ENCODE results near the gene SLC26A6. TPM values are rescaled to one million over a fixed set of nuclear protein-coding genes. Genes with fewer than 3 reads are reported as not detected.
A peak's percentile ranks its signal among the peaks of the same experiment; 100 is the strongest.

SLC26A6 gene
- total RNA-seq, 2 donors from 2014 or later: 94.9 to 112 TPM

DNA sequence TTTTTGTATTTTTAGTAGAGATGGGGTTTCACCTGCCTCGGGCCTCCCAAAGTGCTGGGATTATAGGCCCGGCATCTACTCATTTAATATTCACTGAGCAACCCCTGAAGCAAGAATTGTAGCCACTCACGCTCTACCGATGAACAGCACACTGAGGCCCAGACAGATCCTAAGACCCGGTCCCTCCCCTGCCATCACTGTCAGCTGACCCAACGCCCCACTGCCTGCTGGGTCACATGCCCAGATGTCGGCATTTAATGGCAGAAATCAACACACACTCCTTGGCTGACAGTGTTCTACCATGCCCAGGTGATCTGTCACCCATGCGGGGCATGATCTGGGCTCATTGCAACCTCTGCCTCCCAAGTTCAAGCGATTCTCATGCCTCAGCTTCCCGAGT, 10.5 kb downstream of the SLC26A6 start:
- peak overlapping the region; percentile 40 for H3K27ac ChIP-seq
- intact Hi-C loops (cut with DNase I): no loop called here
- H3K36me3 ChIP-seq: peaks cover 2% of the 10 kb centered on the region
- DNase-seq: no peak
- H3K9ac ChIP-seq (ENCODE audit: low read depth in 2 of 2, low read length in 2 of 2): no peak overlapping the region
- TF ChIP-seq, protein P1, sequence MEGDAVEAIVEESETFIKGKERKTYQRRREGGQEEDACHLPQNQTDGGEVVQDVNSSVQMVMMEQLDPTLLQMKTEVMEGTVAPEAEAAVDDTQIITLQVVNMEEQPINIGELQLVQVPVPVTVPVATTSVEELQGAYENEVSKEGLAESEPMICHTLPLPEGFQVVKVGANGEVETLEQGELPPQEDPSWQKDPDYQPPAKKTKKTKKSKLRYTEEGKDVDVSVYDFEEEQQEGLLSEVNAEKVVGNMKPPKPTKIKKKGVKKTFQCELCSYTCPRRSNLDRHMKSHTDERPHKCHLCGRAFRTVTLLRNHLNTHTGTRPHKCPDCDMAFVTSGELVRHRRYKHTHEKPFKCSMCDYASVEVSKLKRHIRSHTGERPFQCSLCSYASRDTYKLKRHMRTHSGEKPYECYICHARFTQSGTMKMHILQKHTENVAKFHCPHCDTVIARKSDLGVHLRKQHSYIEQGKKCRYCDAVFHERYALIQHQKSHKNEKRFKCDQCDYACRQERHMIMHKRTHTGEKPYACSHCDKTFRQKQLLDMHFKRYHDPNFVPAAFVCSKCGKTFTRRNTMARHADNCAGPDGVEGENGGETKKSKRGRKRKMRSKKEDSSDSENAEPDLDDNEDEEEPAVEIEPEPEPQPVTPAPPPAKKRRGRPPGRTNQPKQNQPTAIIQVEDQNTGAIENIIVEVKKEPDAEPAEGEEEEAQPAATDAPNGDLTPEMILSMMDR (IDR thresholded peaks at IDR 0.05): no peak
- H3K4me1 ChIP-seq: peaks cover 7% of the 10 kb centered on the region
- H3K9me3 ChIP-seq: no peaks in the 10 kb centered on the region
- no peak overlapping the region for H3K4me3 ChIP-seq
- H3K27me3 ChIP-seq: no peaks in the 10 kb centered on the region

DNA sequence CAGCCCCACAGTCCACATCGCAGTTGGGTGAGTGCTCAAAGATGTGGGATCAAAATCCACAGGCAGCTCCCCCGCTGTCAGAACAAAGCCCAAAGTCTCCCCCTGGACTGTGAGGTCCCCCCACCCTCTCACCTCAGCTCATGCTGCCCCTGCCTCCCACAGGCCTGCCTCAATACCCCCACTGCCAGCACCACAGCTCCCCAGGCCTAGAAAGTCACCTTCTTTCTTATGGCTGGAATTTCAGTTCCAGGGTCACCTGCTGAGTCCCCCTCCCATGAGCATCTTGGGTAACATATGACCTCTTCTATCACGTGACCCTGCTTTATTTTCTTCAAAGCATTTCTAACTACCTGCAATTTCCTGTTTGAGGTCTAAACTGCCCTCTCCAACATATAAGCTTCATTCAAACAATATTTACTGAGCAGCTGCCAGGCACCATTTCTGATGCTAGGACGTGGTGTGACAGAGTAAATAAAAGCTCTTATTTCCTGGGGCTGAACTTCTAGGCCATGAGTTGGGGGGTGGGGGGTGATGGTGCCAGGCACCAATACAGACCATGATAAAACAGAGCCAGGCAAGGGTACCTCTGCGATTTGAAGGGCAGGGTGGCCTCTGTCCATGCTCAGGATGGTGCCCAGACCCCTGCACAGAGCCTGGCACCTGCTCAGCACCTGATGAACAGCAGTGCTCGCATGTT, 11.3 kb downstream of the SLC26A6 start:
- TF ChIP-seq, protein P1 (IDR thresholded peaks at IDR 0.05): no peak
- Histone ChIP-seq H3K4me1 (peaks cover 15% of the 10 kb centered on the region), H3K27ac (peak overlapping the region; percentile 40), H3K27me3 (no peaks in the 10 kb centered on the region), H3K4me3 (no peak overlapping the region), H3K9me3 (no peaks in the 10 kb centered on the region), H3K9ac (ENCODE audit: low read depth in 2 of 2, low read length in 2 of 2) (peak overlapping the region in 1 of 2 donors; percentile 46), H3K36me3 (no peaks in the 10 kb centered on the region)
- intact Hi-C loops (cut with DNase I): no loop called here
- no peak for DNase-seq

DNA sequence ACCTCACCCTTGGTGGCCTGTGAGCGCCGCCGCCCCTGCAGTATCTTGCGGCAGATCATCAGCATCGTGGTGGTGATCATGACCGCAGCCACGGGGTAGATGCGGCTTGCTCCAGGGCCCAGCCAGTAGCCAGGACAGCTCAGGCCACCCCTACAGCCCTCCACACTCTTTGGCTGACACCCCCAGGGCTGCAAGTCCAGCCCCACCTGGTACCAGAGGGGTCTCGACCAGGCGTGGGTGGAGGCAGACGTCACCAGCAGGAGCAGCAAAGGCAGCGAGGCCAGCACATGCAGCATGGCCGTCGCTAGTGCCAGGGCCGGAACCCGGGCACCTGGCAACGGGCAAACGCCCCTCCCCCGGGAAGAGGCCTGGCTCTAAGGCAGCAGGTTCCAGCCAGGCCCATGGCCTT, 13.8 kb downstream of the SLC26A6 start, which contains the start of gene TMEM89:
Gene TMEM89 (minus strand): TSS at position 309 of the 409 bp plus-strand sequence. CDS start 13 bp downstream, at position 296.
- Histone ChIP-seq H3K4me3 (no peak within 1 kb of the TSS), H3K9ac (ENCODE audit: low read depth in 2 of 2, low read length in 2 of 2) (no peak within 1 kb of the TSS), H3K36me3 (no peaks in the 10 kb centered on the region), H3K9me3 (peaks cover 4% of the 10 kb centered on the region), H3K4me1 (peaks cover 17% of the 10 kb centered on the region), H3K27ac (no peak within 1 kb of the TSS), H3K27me3 (no peaks in the 10 kb centered on the region)
- DNase-seq: no peak
- intact Hi-C loops (cut with DNase I): no loop called here
- TF ChIP-seq, protein P1 (IDR thresholded peaks at IDR 0.05): no peak

DNA sequence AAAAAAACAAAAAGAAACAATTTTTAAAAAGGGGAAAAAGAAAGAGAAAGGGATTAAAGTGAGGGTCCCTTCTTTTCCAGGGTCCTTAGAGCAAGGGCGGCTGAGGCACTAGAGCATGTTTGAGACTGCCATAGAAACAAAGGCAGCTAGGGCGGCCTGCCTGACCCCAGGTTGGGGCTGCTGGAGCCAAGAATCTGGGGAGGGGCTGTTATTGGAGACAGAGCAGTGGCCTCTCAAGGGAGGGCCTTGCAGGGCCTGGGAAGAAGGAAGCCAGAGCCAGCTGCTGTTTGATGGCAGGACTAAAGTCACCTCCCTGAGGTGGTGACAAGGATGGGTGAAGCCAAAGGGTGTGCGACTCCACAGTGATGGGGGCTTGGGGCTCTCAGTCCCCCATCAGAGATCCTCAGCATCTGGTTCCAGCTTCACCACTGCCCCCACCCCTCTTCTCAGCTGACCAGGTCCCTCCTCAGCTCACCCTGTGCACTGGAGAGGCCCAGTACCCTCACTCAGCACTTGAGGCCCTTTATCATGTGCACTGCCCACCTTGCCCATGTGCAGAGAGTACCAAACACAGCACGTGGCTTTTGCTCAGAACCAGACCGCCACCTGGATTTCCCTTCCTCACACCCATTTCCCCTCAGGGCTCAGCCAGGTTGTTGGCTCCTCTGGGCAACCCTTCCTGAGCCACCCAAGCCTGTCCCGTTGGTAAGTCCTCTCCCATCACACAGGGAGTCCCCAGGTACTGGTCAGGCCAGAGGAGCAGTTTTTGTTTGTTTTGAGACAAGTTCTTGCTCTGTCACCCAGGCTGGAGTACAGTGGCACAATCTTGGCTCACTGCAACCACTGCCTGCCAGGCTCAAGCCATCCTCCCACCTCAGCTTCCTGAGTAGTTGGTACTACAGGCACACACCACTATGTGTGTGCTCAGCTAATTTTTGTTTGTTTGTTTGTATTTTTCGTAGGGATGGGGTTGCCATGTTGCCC, 15.4 kb downstream of the SLC26A6 start:
- Histone ChIP-seq H3K4me1 (peaks cover 17% of the 10 kb centered on the region), H3K27me3 (no peaks in the 10 kb centered on the region), H3K27ac (peak overlapping the region; percentile 74), H3K4me3 (no peak overlapping the region), H3K36me3 (no peaks in the 10 kb centered on the region), H3K9me3 (peaks cover 4% of the 10 kb centered on the region), H3K9ac (ENCODE audit: low read depth in 2 of 2, low read length in 2 of 2) (peak overlapping the region in 1 of 2 donors; percentile 15)
- no peak for DNase-seq
- intact Hi-C loops (cut with DNase I): no loop called here
- TF ChIP-seq, protein P1 (IDR thresholded peaks at IDR 0.05): no peak

DNA sequence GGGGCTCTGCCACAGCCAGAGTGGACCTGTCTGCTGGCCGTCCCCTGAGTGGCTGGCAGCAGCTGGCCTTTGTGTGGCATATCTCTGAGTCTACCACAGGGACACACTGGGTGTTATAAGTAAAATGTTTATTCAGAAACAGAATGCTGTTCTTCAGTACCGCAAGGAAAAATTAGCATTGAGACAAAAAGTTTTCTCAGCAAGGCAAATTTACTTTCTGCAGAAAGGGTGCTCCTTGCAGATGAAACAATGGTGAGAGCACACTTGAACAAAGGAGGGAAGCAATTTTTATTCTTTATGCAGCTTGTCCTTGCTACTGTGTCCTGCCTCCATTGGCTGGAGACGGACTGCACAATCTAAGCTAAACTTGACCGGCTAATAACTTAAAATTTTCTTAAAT, 17.7 kb downstream of the SLC26A6 start:
- intact Hi-C loops (cut with DNase I): no loop called here
- DNase-seq: no peak
- peaks cover 12% of the 10 kb centered on the region for H3K4me1 ChIP-seq
- peaks cover 4% of the 10 kb centered on the region for H3K9me3 ChIP-seq
- H3K27ac ChIP-seq: peak overlapping the region; percentile 74
- TF ChIP-seq, protein P1 (IDR thresholded peaks at IDR 0.05): no peak
- no peak overlapping the region for H3K4me3 ChIP-seq
- no peaks in the 10 kb centered on the region for H3K36me3 ChIP-seq
- H3K27me3 ChIP-seq: no peaks in the 10 kb centered on the region
- H3K9ac ChIP-seq (ENCODE audit: low read depth in 2 of 2, low read length in 2 of 2): no peak overlapping the region

Measured in colonic mucosa (tissue), 4 donors.